GM19099 (cell line): ENCODE results near the gene NT5DC2.

Experiments
- POLR2A ChIP-seq: IDR thresholded peaks from 3 replicates; pipeline ENCODE4 v1.6.1; 2011; ENCODE audit warnings: low read depth; ENCODE audit not compliant: insufficient read length; ENCODE audit errors: extremely low read depth

Gene NT5DC2

GRCh38 chr3:52530918-52531826 lies 2.5 kb downstream of the NT5DC2 start:
- TF ChIP-seq POLR2A = no peak

- no peak for TF ChIP-seq POLR2A
Measured at GRCh38 chr3:52529376-52530333, 4.0 kb downstream of the NT5DC2 start.

- no peak for TF ChIP-seq POLR2A
Measured at GRCh38 chr3:52528586-52529375, 4.9 kb downstream of the NT5DC2 start.

- no peak for TF ChIP-seq POLR2A
Measured at GRCh38 chr3:52527732-52528585, 5.7 kb downstream of the NT5DC2 start.

- TF ChIP-seq POLR2A = no peak
Measured at GRCh38 chr3:52527039-52527731, 6.5 kb downstream of the NT5DC2 start.

GRCh38 chr3:52525680-52526561 lies 7.7 kb downstream of the NT5DC2 start:
- no peak for TF ChIP-seq POLR2A

GRCh38 chr3:52524752-52525679 lies 8.6 kb downstream of the NT5DC2 start:
- TF ChIP-seq POLR2A = no peak

GRCh38 chr3:52524258-52524751 lies 9.4 kb downstream of the NT5DC2 start:
- no peak for TF ChIP-seq POLR2A

- no peak for TF ChIP-seq POLR2A
Measured at GRCh38 chr3:52523386-52524257, 10.0 kb downstream of the NT5DC2 start.

- TF ChIP-seq POLR2A = no peak
Measured at GRCh38 chr3:52522651-52523251, 10.9 kb downstream of the NT5DC2 start.
